Lung microvascular endothelial cell (primary cell): ENCODE measurements around the gene ARHGAP42. TPM values are rescaled to one million over a fixed set of nuclear protein-coding genes. Genes with fewer than 3 reads are reported as not detected.

ENCODE experiments used
- DNase-seq, 2 donors: peaks; one replicate each; pipeline versions ENCODE4 v3.0.0 to v3.0.0-alpha.2; 2010; ENCODE audit warnings: low read depth in 2 of 2
- total RNA-seq: library from RNA; depleted of rRNA; stranded (reverse); fragments of >200 nt; gene quantifications from 2 replicates; pipeline ENCODE4 v1.2.1, GENCODE V29; 2014

The ARHGAP42 gene
- total RNA-seq, 1 donor from 2014 or later: 7.1 TPM

- DNase-seq: no peak
Measured at GRCh38 chr11:100799445-100799844, 112.4 kb downstream of the ARHGAP42 start.

- no peak for DNase-seq
Measured at GRCh38 chr11:100800202-100800601, 113.1 kb downstream of the ARHGAP42 start.

- no peak for DNase-seq
Measured at GRCh38 chr11:100801225-100801999, 114.3 kb downstream of the ARHGAP42 start.

GRCh38 chr11:100805506-100806199 lies 118.6 kb downstream of the ARHGAP42 start:
- DNase-seq: no peak

- no peak for DNase-seq
Measured at GRCh38 chr11:100806296-100806695, 119.2 kb downstream of the ARHGAP42 start.

GRCh38 chr11:100808904-100809491 lies 121.9 kb downstream of the ARHGAP42 start:
- peak; percentile 28 to 55 for DNase-seq

- no peak for DNase-seq
Measured at GRCh38 chr11:100810146-100810545, 123.1 kb downstream of the ARHGAP42 start.

- no peak for DNase-seq
Measured at GRCh38 chr11:100810666-100811065, 123.6 kb downstream of the ARHGAP42 start.

- DNase-seq: no peak
Measured at GRCh38 chr11:100812517-100812916, 125.4 kb downstream of the ARHGAP42 start.

- no peak for DNase-seq
Measured at GRCh38 chr11:100815787-100816330, 128.8 kb downstream of the ARHGAP42 start.

- peak; percentile 8 to 84 for DNase-seq
Measured at GRCh38 chr11:100816823-100817222, 129.7 kb downstream of the ARHGAP42 start.

GRCh38 chr11:100817620-100818019 lies 130.5 kb downstream of the ARHGAP42 start:
- DNase-seq: no peak

GRCh38 chr11:100820621-100821020 lies 133.5 kb downstream of the ARHGAP42 start:
- peak in 1 of 2 donors; percentile 21 for DNase-seq

- DNase-seq: no peak
Measured at GRCh38 chr11:100821198-100821597, 134.1 kb downstream of the ARHGAP42 start.

- DNase-seq: no peak
Measured at GRCh38 chr11:100823360-100823759, 136.3 kb downstream of the ARHGAP42 start.

GRCh38 chr11:100824041-100824809 lies 137.1 kb downstream of the ARHGAP42 start:
- no peak for DNase-seq

GRCh38 chr11:100825626-100826025 lies 138.5 kb downstream of the ARHGAP42 start:
- DNase-seq: no peak

- DNase-seq: peak; percentile 80 to 84
Measured at GRCh38 chr11:100827934-100828661, 141.0 kb downstream of the ARHGAP42 start.

GRCh38 chr11:100830274-100830673 lies 143.2 kb downstream of the ARHGAP42 start:
- DNase-seq: no peak

GRCh38 chr11:100830978-100831732 lies 144.1 kb downstream of the ARHGAP42 start:
- peak; percentile 53 to 79 for DNase-seq
